CD4-positive, CD25-positive, alpha-beta regulatory T cell (primary cell): Measurements from ENCODE around the gene POLR2A. TPM values are rescaled to one million over a fixed set of nuclear protein-coding genes. Genes with fewer than 3 reads are reported as not detected.

Experiments
- ATAC-seq, 2 donors: fragments of 150-1000 bp; cut with Tn5 transposase; one replicate each; pipeline ENCODE4 v1.10.0; 2021; ENCODE audit warnings: low read depth in 2 of 2, moderate number of reproducible peaks in 2 of 2, moderate library complexity in 1 of 2
- DNase-seq, 3 donors: peaks; one replicate each; pipeline versions ENCODE4 v3.0.0 to v3.0.0-alpha.2; 2012 to 2022; ENCODE audit warnings: mixed read lengths in 1 of 3
- H3K27ac ChIP-seq: one replicate; pipeline ENCODE4 v1.7.0; 2013; ENCODE audit warnings: mild to moderate bottlenecking, low read length; ENCODE audit not compliant: insufficient read depth, poor library complexity, severe bottlenecking
- H3K27me3 ChIP-seq: one replicate; pipeline ENCODE4 v1.7.0; 2013; ENCODE audit warnings: low read length; ENCODE audit not compliant: control insufficient read depth, insufficient read depth
- H3K36me3 ChIP-seq: one replicate; pipeline ENCODE4 v1.7.0; 2013; ENCODE audit warnings: mild to moderate bottlenecking, low read length, moderate library complexity; ENCODE audit not compliant: control insufficient read depth, insufficient read depth
- H3K4me1 ChIP-seq: 2 replicates; pipeline ENCODE4 v1.7.0; 2013; ENCODE audit warnings: mild to moderate bottlenecking, low read length; ENCODE audit not compliant: insufficient read depth, control insufficient read depth, poor library complexity, severe bottlenecking
- H3K4me3 ChIP-seq: one replicate; pipeline ENCODE4 v1.7.0; 2013; ENCODE audit warnings: low read depth, mild to moderate bottlenecking, low read length, moderate library complexity
- H3K9me3 ChIP-seq, 2 experiments: 1 replicate in 1 of 2; 2 replicates in 1 of 2; pipeline ENCODE4 v1.7.0; 2013; ENCODE audit warnings: low read length in 2 of 2, mild to moderate bottlenecking in 1 of 2, moderate library complexity in 1 of 2; ENCODE audit not compliant: control insufficient read depth in 2 of 2
- H3K27ac Mint-ChIP-seq, 3 donors: one replicate each; pipeline ENCODE4 v1.8.0; 2020 to 2022; ENCODE audit warnings: mild to moderate bottlenecking in 3 of 3, mixed read lengths in 3 of 3, moderate library complexity in 2 of 3
- H3K27me3 Mint-ChIP-seq: one replicate; pipeline ENCODE4 v1.8.0; 2022; ENCODE audit warnings: mild to moderate bottlenecking, mixed read lengths
- H3K36me3 Mint-ChIP-seq: one replicate; pipeline ENCODE4 v1.8.0; 2020; ENCODE audit warnings: mixed read lengths
- H3K4me1 Mint-ChIP-seq, 4 donors: one replicate each; pipeline ENCODE4 v1.8.0; 2020 to 2022; ENCODE audit warnings: mixed read lengths in 4 of 4, mild to moderate bottlenecking in 1 of 4
- H3K4me3 Mint-ChIP-seq, 4 donors: one replicate each; pipeline ENCODE4 v1.8.0; 2020 to 2022; ENCODE audit warnings: mild to moderate bottlenecking in 4 of 4, mixed read lengths in 4 of 4, moderate library complexity in 3 of 4
- H3K9me3 Mint-ChIP-seq, 7 donors: one replicate each; pipeline ENCODE4 v1.8.0; 2020 to 2022; ENCODE audit warnings: mixed read lengths in 7 of 7, mild to moderate bottlenecking in 3 of 7, moderate library complexity in 2 of 7
- polyA plus RNA-seq, 4 donors: library from polyadenylated mRNA; unstranded; fragments of 300-500 nt; fragmentation: Illumina TruSeq; gene quantifications; one replicate each; pipeline ENCODE4 v1.2.3, GENCODE V29; 2021
- total RNA-seq: library from RNA; stranded (reverse); gene quantifications from one replicate; pipeline ENCODE4 v1.2.3, GENCODE V29; 2022

POLR2A gene
- total and polyA plus RNA-seq, 5 donors from 2014 or later: 32.3 to 568 (median 41.0) TPM

- Mint-ChIP-seq H3K9me3 (peaks cover 0 to 6% (median 0%) of the 10 kb centered on the region in 7 donors), H3K36me3 (peaks cover 18% of the 10 kb centered on the region), H3K27ac (peak within 1 kb of the TSS in 2 of 3 donors; percentile 40 to 76), H3K4me1 (peaks cover 4 to 42% (median 18%) of the 10 kb centered on the region in 4 donors), H3K27me3 (peaks cover 84% of the 10 kb centered on the region), H3K4me3 (peak within 1 kb of the TSS; percentile 62 to 85 (median 78))
- DNase-seq: no peak
- no peak for ATAC-seq
- Histone ChIP-seq H3K9me3 (no peaks in the 10 kb centered on the region), H3K36me3 (no peaks in the 10 kb centered on the region), H3K27ac (no peak within 1 kb of the TSS), H3K4me3 (no peak within 1 kb of the TSS), H3K27me3 (peaks cover 30% of the 10 kb centered on the region), H3K4me1 (peaks cover 33% of the 10 kb centered on the region)
Measured at GRCh38 chr17:7444682-7445618, 39.2 kb upstream of the POLR2A start, which contains the start of gene CHRNB1. Gene CHRNB1 (plus strand): TSS chr17:7445061. CDS start chr17:7445128, 67 bp downstream.

- peak overlapping the region in 2 of 3 donors; percentile 40 to 76 for H3K27ac Mint-ChIP-seq
- peaks cover 30% of the 10 kb centered on the region for H3K27me3 ChIP-seq
- peak overlapping the region; percentile 62 to 85 (median 78) for H3K4me3 Mint-ChIP-seq
- ATAC-seq (peak; percentile 72 to 83), DNase-seq (peak in 2 of 3 donors; percentile 44 to 64)
- H3K9me3 ChIP-seq: no peaks in the 10 kb centered on the region
- no peaks in the 10 kb centered on the region for H3K36me3 ChIP-seq
- H3K4me3 ChIP-seq: no peak overlapping the region
- H3K9me3 Mint-ChIP-seq: peaks cover 0 to 6% (median 0%) of the 10 kb centered on the region in 7 donors
- no peak overlapping the region for H3K27ac ChIP-seq
- H3K36me3 Mint-ChIP-seq: peaks cover 21% of the 10 kb centered on the region
- H3K4me1 Mint-ChIP-seq: peaks cover 8 to 38% (median 14%) of the 10 kb centered on the region in 4 donors
- H3K4me1 ChIP-seq: peaks cover 27% of the 10 kb centered on the region
- peaks cover 77% of the 10 kb centered on the region for H3K27me3 Mint-ChIP-seq
Measured at GRCh38 chr17:7445619-7445968, 38.6 kb upstream of the POLR2A start.

DNA sequence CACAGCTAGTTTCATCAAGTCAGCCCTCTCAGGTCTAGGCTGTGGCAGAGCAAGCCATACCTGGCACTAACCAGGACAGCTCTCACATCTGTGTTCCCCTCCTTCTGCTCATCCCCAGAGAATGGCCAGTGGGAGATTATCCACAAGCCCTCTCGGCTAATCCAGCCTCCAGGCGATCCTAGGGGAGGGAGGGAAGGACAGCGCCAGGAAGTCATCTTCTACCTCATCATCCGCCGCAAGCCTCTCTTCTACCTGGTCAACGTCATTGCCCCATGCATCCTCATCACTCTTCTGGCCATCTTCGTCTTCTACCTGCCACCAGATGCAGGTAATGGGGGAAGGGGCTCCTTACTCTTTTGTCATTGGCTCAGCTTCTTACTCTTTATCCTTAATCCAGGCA, 35.7 kb upstream of the POLR2A start:
- Histone ChIP-seq H3K27ac (no peak overlapping the region), H3K36me3 (no peaks in the 10 kb centered on the region), H3K4me3 (no peak overlapping the region), H3K27me3 (peaks cover 13% of the 10 kb centered on the region), H3K9me3 (no peaks in the 10 kb centered on the region), H3K4me1 (peaks cover 21% of the 10 kb centered on the region)
- H3K27me3 Mint-ChIP-seq: peaks cover 49% of the 10 kb centered on the region
- DNase-seq: no peak
- no peak overlapping the region for H3K27ac Mint-ChIP-seq
- no peak for ATAC-seq
- H3K9me3 Mint-ChIP-seq: peaks cover 0 to 6% (median 0%) of the 10 kb centered on the region in 7 donors
- H3K4me1 Mint-ChIP-seq: peaks cover 8 to 33% (median 14%) of the 10 kb centered on the region in 4 donors
- H3K4me3 Mint-ChIP-seq: peak overlapping the region in 1 of 4 donors; percentile 24
- H3K36me3 Mint-ChIP-seq: peaks cover 21% of the 10 kb centered on the region

- no peak overlapping the region for H3K27ac Mint-ChIP-seq
- no peak overlapping the region for H3K27ac ChIP-seq
- H3K36me3 ChIP-seq: peaks cover 9% of the 10 kb centered on the region
- H3K9me3 ChIP-seq: no peaks in the 10 kb centered on the region
- H3K27me3 Mint-ChIP-seq: peaks cover 6% of the 10 kb centered on the region
- no peak overlapping the region for H3K4me3 ChIP-seq
- H3K9me3 Mint-ChIP-seq: peaks cover 0 to 2% (median 0%) of the 10 kb centered on the region in 7 donors
- no peak for ATAC-seq
- peaks cover 12 to 26% (median 17%) of the 10 kb centered on the region in 4 donors for H3K4me1 Mint-ChIP-seq
- H3K27me3 ChIP-seq: no peaks in the 10 kb centered on the region
- DNase-seq: no peak
- peaks cover 15% of the 10 kb centered on the region for H3K4me1 ChIP-seq
- H3K4me3 Mint-ChIP-seq: peak overlapping the region in 2 of 4 donors; percentile 8 to 62
- peaks cover 6% of the 10 kb centered on the region for H3K36me3 Mint-ChIP-seq
Measured at GRCh38 chr17:7459961-7460545, 24.1 kb upstream of the POLR2A start.

DNA sequence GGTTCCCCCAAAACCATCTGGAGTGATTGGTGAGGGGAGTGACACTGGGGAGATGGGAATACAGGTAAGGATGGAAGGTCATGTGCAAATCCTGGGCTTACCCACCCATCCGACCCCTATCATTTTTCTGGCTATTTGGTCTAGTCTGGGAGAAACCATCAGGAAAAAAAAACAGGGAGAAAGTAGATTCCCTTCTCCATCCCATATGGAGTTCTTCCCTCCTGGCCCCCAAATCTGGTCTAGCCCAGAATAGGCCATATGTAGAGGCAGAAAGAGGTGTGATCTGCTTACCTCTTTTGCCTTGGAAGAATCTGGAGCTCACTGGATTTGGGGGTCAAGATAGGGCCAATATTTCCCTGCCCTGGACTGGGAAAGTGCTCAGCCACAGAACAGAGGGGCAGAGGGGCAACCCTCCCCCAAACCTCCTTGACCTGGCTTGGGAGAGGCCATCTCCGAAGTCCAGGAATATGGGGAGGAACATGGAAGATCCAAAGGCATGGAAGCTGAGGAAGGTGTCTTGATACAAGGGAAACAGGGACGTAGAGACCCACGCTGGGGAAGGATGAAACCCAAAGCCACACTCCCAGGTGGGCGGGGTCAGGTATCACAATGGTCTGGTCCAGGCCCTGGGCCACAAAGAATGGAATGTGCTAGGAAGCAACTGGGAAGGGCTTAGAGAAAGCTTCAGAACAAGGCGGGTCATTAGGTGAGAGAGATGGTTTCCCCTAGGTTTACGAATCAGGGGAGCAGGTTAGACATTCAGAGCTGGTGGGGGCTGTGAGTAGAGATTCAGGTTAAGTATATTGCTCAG, 23.1 kb upstream of the POLR2A start:
- ATAC-seq (no peak), DNase-seq (no peak)
- Mint-ChIP-seq H3K36me3 (peaks cover 9% of the 10 kb centered on the region), H3K27ac (no peak overlapping the region), H3K4me1 (peaks cover 7 to 21% (median 12%) of the 10 kb centered on the region in 4 donors), H3K9me3 (no peaks in the 10 kb centered on the region), H3K27me3 (no peaks in the 10 kb centered on the region), H3K4me3 (no peak overlapping the region)
- peaks cover 16% of the 10 kb centered on the region for H3K36me3 ChIP-seq
- peaks cover 8% of the 10 kb centered on the region for H3K4me1 ChIP-seq
- no peaks in the 10 kb centered on the region for H3K27me3 ChIP-seq
- H3K9me3 ChIP-seq: no peaks in the 10 kb centered on the region
- no peak overlapping the region for H3K4me3 ChIP-seq
- no peak overlapping the region for H3K27ac ChIP-seq

DNA sequence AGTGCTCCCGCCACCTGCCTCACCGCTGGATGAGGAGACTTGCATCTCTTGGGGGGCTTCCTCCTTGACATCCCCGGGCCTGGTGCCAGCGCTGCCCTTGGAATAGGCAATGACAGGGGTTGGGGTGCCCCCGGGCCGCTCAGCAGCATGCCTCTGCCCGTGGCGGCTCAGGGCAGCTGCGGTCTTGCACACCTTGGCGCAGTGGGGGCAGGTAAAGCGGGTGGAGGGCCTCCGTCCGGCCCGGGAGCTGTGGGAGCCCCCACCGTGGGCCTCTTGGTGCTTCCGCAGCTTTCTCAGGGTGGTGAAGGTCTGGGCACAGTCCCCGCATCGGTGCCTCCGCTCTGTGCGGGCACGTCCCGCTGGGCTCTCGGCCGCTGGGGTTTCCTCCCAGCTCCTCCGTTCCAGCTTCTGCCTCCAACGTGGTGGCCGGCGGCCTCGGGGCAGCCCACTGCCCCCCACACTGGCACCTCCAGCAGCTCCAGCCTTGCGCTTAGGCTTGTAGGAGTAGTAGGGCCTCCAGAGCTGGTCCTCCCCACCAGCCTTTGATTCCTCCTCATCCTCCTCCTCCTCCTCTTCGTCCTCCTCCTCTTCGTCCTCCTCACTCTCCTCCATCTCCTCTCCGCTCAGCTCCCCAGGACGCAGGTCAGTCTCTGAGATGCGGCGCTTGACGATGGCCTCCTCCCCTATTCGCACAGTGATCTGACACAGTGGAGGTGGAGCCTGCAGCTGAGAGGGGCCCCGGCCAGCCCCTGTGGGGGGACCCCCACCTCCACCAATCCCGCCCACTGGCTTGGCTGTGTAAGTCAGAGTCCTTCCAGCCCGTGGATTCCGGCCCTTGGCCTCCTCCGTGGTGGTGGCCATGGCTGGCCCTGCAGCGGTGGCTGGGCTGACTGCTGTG, 21.4 kb upstream of the POLR2A start:
- Histone ChIP-seq H3K4me3 (no peak overlapping the region), H3K27me3 (no peaks in the 10 kb centered on the region), H3K36me3 (peaks cover 30% of the 10 kb centered on the region), H3K27ac (no peak overlapping the region), H3K9me3 (no peaks in the 10 kb centered on the region), H3K4me1 (no peaks in the 10 kb centered on the region)
- H3K4me1 Mint-ChIP-seq: peaks cover 7 to 16% (median 9%) of the 10 kb centered on the region in 4 donors
- H3K27me3 Mint-ChIP-seq: no peaks in the 10 kb centered on the region
- H3K4me3 Mint-ChIP-seq: no peak overlapping the region
- H3K36me3 Mint-ChIP-seq: peaks cover 14% of the 10 kb centered on the region
- DNase-seq (no peak), ATAC-seq (peak in 1 of 2 donors; percentile 19)
- no peaks in the 10 kb centered on the region for H3K9me3 Mint-ChIP-seq
- no peak overlapping the region for H3K27ac Mint-ChIP-seq
